PC-9 (cell line): ENCODE results near the gene SORCS2. TPM values are rescaled to one million over a fixed set of nuclear protein-coding genes. Genes with fewer than 3 reads are reported as not detected.

Source experiments
- BruUV-seq: library from RNA; stranded (reverse); fragments of 400-500 nt; replicated peaks from 2 replicates; lab custom pipeline; 2021; lab: Mats Ljungman, UMichigan
- CTCF ChIA-PET: fragments of 300-600 bp; sonication (Branson Sonifier 250); formaldehyde crosslinking; loops from one replicate; lab custom pipeline; 2022; ENCODE audit warnings: antibody characterized with exemption; lab: Charles Lee
- POLR2A ChIA-PET: fragments of 300-600 bp; sonication (Branson Sonifier 250); formaldehyde crosslinking; loops from one replicate; lab custom pipeline; 2022; ENCODE audit warnings: antibody characterized with exemption; ENCODE audit not compliant: unreplicated experiment; lab: Charles Lee
- DNase-seq, 2 experiments: peaks; one replicate each; pipeline versions ENCODE4 v3.0.0 to v3.0.0-alpha.2; 2015 to 2022; ENCODE audit warnings: mixed read lengths in 1 of 2
- H2AFZ ChIP-seq: fragments of 200-600 bp; sonication (generic); 2 replicates; pipeline ENCODE4 v1.8.1; 2017; ENCODE audit warnings: antibody characterized with exemption
- H3F3A ChIP-seq: fragments of 200-600 bp; sonication (generic); 2 replicates; pipeline ENCODE4 v1.8.1; 2017; ENCODE audit warnings: antibody characterized with exemption, mild to moderate bottlenecking, low read depth; ENCODE audit not compliant: insufficient read depth
- H3K27ac ChIP-seq: fragments of 200-600 bp; sonication (generic); 2 replicates; pipeline ENCODE4 v1.6.1; 2016; ENCODE audit warnings: mixed run types
- H3K27me3 ChIP-seq: fragments of 200-600 bp; sonication (generic); 2 replicates; pipeline ENCODE4 v1.6.1; 2016; ENCODE audit warnings: low read depth, mixed run types; ENCODE audit not compliant: insufficient read depth
- H3K36me3 ChIP-seq: fragments of 200-600 bp; sonication (generic); 2 replicates; pipeline ENCODE4 v1.6.1; 2016; ENCODE audit warnings: low read depth, mixed run types
- H3K4me1 ChIP-seq: fragments of 200-600 bp; sonication (generic); replicated peaks from 2 replicates; pipeline ENCODE4 v1.6.1; 2016; ENCODE audit warnings: mixed run types; ENCODE audit not compliant: insufficient read depth
- H3K4me2 ChIP-seq: fragments of 200-600 bp; sonication (generic); 2 replicates; pipeline ENCODE4 v1.6.1; 2017; ENCODE audit warnings: mixed run types
- H3K4me3 ChIP-seq: fragments of 200-600 bp; sonication (generic); 2 replicates; pipeline ENCODE4 v1.6.1; 2016; ENCODE audit warnings: mixed run types
- H3K79me2 ChIP-seq: fragments of 200-600 bp; sonication (generic); 2 replicates; pipeline ENCODE4 v1.6.1; 2017; ENCODE audit warnings: low read depth, mixed run types
- H3K9me2 ChIP-seq: fragments of 200-600 bp; sonication (generic); 2 replicates; pipeline ENCODE4 v1.8.1; 2017; ENCODE audit warnings: mild to moderate bottlenecking; ENCODE audit not compliant: insufficient read depth
- H3K9me3 ChIP-seq: fragments of 200-600 bp; sonication (generic); 2 replicates; pipeline ENCODE4 v1.8.1; 2016; ENCODE audit warnings: low read depth; ENCODE audit not compliant: insufficient read depth
- H4K20me1 ChIP-seq: fragments of 200-600 bp; sonication (generic); 2 replicates; pipeline ENCODE4 v1.8.1; 2017; ENCODE audit not compliant: insufficient read depth
- CTCF ChIP-seq: fragments of 200-600 bp; sonication (generic); conservative IDR thresholded peaks from 2 replicates; pipeline ENCODE4 v1.6.1; 2017; ENCODE audit warnings: mixed run types, antibody characterized with exemption, mild to moderate bottlenecking, moderate library complexity
- EZH2 ChIP-seq: fragments of 200-600 bp; sonication (generic); IDR thresholded peaks from 2 replicates; pipeline ENCODE4 v1.8.0; 2017; ENCODE audit warnings: antibody characterized with exemption, low read depth
- intact Hi-C: fragments of 100-400 bp; cut with micrococcal nuclease; formaldehyde crosslinking; loops from one replicate; pipeline ENCODE4 v1.10.0; 2022; ENCODE audit not compliant: unreplicated experiment
- total RNA-seq: library from RNA; stranded (reverse); gene quantifications from 2 replicates; pipeline ENCODE4 v1.2.3, GENCODE V29; 2021

Gene SORCS2
- total RNA-seq, 1 experiment from 2014 or later: 25.8 TPM

DNA sequence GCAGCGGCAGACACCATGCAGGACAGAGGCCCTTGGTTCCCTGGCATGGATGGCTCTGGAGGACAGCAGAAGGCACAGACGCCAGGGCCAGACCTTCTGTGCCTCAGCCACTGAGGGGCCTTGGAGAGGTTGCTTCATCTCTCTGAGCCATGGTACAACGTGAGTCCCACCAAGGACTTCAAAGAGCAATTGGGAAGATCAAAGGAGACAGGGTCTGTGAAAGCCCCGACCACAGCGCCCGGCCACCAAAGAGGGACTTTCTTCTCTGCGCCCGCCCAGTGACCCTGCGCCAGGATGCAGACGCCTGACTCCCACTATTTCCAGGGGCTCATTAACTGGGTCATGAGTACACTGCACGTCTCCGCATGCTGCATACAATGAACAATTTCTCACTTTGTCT lies 573.3 kb downstream of the SORCS2 start:
- TF ChIP-seq CTCF (no peak), EZH2 (no peak)
- H3K27ac ChIP-seq: no peak overlapping the region
- no peaks in the 10 kb centered on the region for H3K9me3 ChIP-seq
- H3K4me2 ChIP-seq: no peak overlapping the region
- H4K20me1 ChIP-seq: peaks cover 96% of the 10 kb centered on the region
- H3K9me2 ChIP-seq: no peaks in the 10 kb centered on the region
- H2AFZ ChIP-seq: no peak overlapping the region
- no peaks in the 10 kb centered on the region for H3K4me1 ChIP-seq
- ChIA-PET POLR2A (no interaction called here), CTCF (no interaction called here)
- no peaks in the 10 kb centered on the region for H3K27me3 ChIP-seq
- DNase-seq: no peak
- intact Hi-C loops: no loop called here
- H3K79me2 ChIP-seq: peaks cover 68% of the 10 kb centered on the region
- no TSS peak for BruUV-seq
- no peak overlapping the region for H3K4me3 ChIP-seq
- peaks cover 36% of the 10 kb centered on the region; the same call in 1 of the 2 replicates for H3F3A ChIP-seq
- H3K36me3 ChIP-seq: no peaks in the 10 kb centered on the region; the same call in 1 of the 2 replicates

DNA sequence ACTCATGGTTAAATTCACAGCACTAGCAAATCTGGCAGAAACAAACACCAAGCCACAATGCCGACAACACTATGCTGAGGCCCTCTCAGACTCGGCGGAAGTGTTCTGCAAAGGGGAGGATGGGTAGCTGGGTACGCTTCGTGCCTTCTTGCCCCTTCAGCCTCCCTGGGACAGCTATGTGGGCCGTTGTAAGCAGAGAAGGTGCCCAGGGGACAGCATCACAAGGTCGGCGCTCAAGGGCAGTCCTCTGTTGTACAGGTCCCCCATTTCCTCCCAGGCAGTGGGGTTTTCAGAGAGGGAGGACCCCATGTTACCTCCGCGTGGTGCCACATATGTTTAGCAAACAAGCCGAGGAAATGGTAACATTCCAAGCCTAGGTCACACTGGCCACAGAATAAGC lies 573.7 kb downstream of the SORCS2 start:
- TF ChIP-seq CTCF (no peak), EZH2 (no peak)
- BruUV-seq: no TSS peak
- H4K20me1 ChIP-seq: peaks cover 96% of the 10 kb centered on the region
- H3F3A ChIP-seq: peaks cover 38% of the 10 kb centered on the region; the same call in 1 of the 2 replicates
- no peak for DNase-seq
- H3K27ac ChIP-seq: no peak overlapping the region
- no peaks in the 10 kb centered on the region for H3K4me1 ChIP-seq
- POLR2A ChIA-PET: no interaction called here
- no peaks in the 10 kb centered on the region for H3K9me2 ChIP-seq
- no peaks in the 10 kb centered on the region for H3K27me3 ChIP-seq
- no peaks in the 10 kb centered on the region; the same call in 1 of the 2 replicates for H3K36me3 ChIP-seq
- CTCF ChIA-PET: no interaction called here
- intact Hi-C loops: no loop called here
- H3K79me2 ChIP-seq: peaks cover 64% of the 10 kb centered on the region
- H3K4me2 ChIP-seq: no peak overlapping the region
- H3K9me3 ChIP-seq: no peaks in the 10 kb centered on the region
- no peak overlapping the region for H3K4me3 ChIP-seq
- H2AFZ ChIP-seq: no peak overlapping the region

- intact Hi-C loops: no loop called here
- Histone ChIP-seq H3K36me3 (no peaks in the 10 kb centered on the region; the same call in 1 of the 2 replicates), H3K9me3 (no peaks in the 10 kb centered on the region), H3K4me3 (no peak overlapping the region), H3K4me1 (no peaks in the 10 kb centered on the region), H3K4me2 (no peak overlapping the region), H3K27me3 (no peaks in the 10 kb centered on the region), H3F3A (peaks cover 31% of the 10 kb centered on the region; the same call in 1 of the 2 replicates), H4K20me1 (peaks cover 94% of the 10 kb centered on the region), H3K27ac (no peak overlapping the region), H3K9me2 (no peaks in the 10 kb centered on the region), H2AFZ (no peak overlapping the region), H3K79me2 (peaks cover 57% of the 10 kb centered on the region)
- DNase-seq: no peak
- ChIA-PET CTCF (no interaction called here), POLR2A (no interaction called here)
- no peak for TF ChIP-seq EZH2
- TF ChIP-seq CTCF: no peak
- BruUV-seq: no TSS peak
Observed at GRCh38 chr4:7766661-7767345, 574.5 kb downstream of the SORCS2 start.
